Smooth muscle cell (in vitro differentiated cells): Measurements from ENCODE around the gene COMMD2. TPM values are rescaled to one million over a fixed set of nuclear protein-coding genes. Genes with fewer than 3 reads are reported as not detected.
A peak's percentile ranks its signal among the peaks of the same experiment; 100 is the strongest.

ENCODE experiments used
- DNase-seq: peaks from one replicate; lab custom pipeline; 2025; ENCODE audit not compliant: unreplicated experiment; lab: John Stamatoyannopoulos, UW
- H2AFZ ChIP-seq: fragments of 200-600 bp; sonication (generic); 2 replicates; pipeline ENCODE4 v1.6.0; 2016; ENCODE audit warnings: antibody characterized with exemption, low read depth, mild to moderate bottlenecking
- H3F3A ChIP-seq: fragments of 200-600 bp; sonication (generic); 2 replicates; pipeline ENCODE4 v1.6.0; 2017; ENCODE audit warnings: antibody characterized with exemption, low read depth
- H3K27ac ChIP-seq: fragments of 200-600 bp; sonication (generic); 2 replicates; pipeline ENCODE4 v1.5.1; 2016; ENCODE audit warnings: low read depth, mild to moderate bottlenecking
- H3K27me3 ChIP-seq: fragments of 200-600 bp; sonication (generic); 2 replicates; pipeline ENCODE4 v1.6.1; 2016; ENCODE audit warnings: low read depth, mild to moderate bottlenecking
- H3K36me3 ChIP-seq: fragments of 200-600 bp; sonication (generic); 2 replicates; pipeline ENCODE4 v1.5.1; 2016; ENCODE audit warnings: low read depth
- H3K4me1 ChIP-seq: fragments of 200-600 bp; sonication (generic); 2 replicates; pipeline ENCODE4 v1.5.1; 2016; ENCODE audit warnings: low read depth
- H3K4me2 ChIP-seq: fragments of 200-600 bp; sonication (generic); 2 replicates; pipeline ENCODE4 v1.6.0; 2016; ENCODE audit warnings: mild to moderate bottlenecking
- H3K4me3 ChIP-seq: fragments of 200-600 bp; sonication (generic); 2 replicates; pipeline ENCODE4 v1.5.1; 2016; ENCODE audit warnings: mild to moderate bottlenecking
- H3K79me2 ChIP-seq: fragments of 200-600 bp; sonication (generic); 2 replicates; pipeline ENCODE4 v1.6.0; 2016; ENCODE audit warnings: low read depth, mild to moderate bottlenecking
- H3K9ac ChIP-seq: fragments of 200-600 bp; sonication (generic); 2 replicates; pipeline ENCODE4 v1.6.0; 2016; ENCODE audit warnings: low read depth
- H3K9me3 ChIP-seq: fragments of 200-600 bp; sonication (generic); replicated peaks from 2 replicates; pipeline ENCODE4 v1.5.1; 2016; ENCODE audit warnings: low read depth
- H4K20me1 ChIP-seq: fragments of 200-600 bp; sonication (generic); 2 replicates; pipeline ENCODE4 v1.6.0; 2016; ENCODE audit warnings: low read depth
- CTCF ChIP-seq: fragments of 200-600 bp; sonication (generic); IDR thresholded peaks from 2 replicates; pipeline ENCODE4 v1.5.1; 2017; ENCODE audit warnings: borderline replicate concordance, mild to moderate bottlenecking, antibody characterized with exemption; ENCODE audit not compliant: insufficient read depth, poor library complexity, severe bottlenecking
- WGBS: methylation state at CpG from one replicate; pipeline ENCODE4 v1.1.7; 2016; ENCODE audit warnings: low lambda C conversion rate; 5-methylcytosine and 5-hydroxymethylcytosine counted together
- polyA plus RNA-seq: library from polyadenylated mRNA; unstranded; fragments of >200 nt; fragmentation: Nextera tagmentation; extraction: Ambion mirVana; gene quantifications from 2 replicates; pipeline ENCODE4 v1.2.1, GENCODE V29; 2016
- total RNA-seq: library from RNA; depleted of rRNA; stranded (reverse); fragments of >200 nt; gene quantifications from 2 replicates; pipeline ENCODE4 v1.2.3, GENCODE V29; 2014

The COMMD2 gene
- total and polyA plus RNA-seq, 2 experiments from 2014 or later: 47.5 to 56.3 TPM

- Histone ChIP-seq H3K4me3 (no peak overlapping the region), H3K9me3 (no peaks in the 10 kb centered on the region), H3K36me3 (no peaks in the 10 kb centered on the region), H3F3A (no peaks in the 10 kb centered on the region), H2AFZ (no peak overlapping the region), H3K4me2 (no peak overlapping the region), H4K20me1 (no peaks in the 10 kb centered on the region), H3K9ac (no peak overlapping the region), H3K4me1 (no peaks in the 10 kb centered on the region), H3K79me2 (no peaks in the 10 kb centered on the region), H3K27me3 (no peaks in the 10 kb centered on the region), H3K27ac (no peak overlapping the region)
- TF ChIP-seq CTCF: no peak
- 62% methylated on average over 2 of the region's 2 CpGs for WGBS
- no peak for DNase-seq
Observed at GRCh38 chr3:149772861-149773260, 20.6 kb upstream of the COMMD2 start.

DNA sequence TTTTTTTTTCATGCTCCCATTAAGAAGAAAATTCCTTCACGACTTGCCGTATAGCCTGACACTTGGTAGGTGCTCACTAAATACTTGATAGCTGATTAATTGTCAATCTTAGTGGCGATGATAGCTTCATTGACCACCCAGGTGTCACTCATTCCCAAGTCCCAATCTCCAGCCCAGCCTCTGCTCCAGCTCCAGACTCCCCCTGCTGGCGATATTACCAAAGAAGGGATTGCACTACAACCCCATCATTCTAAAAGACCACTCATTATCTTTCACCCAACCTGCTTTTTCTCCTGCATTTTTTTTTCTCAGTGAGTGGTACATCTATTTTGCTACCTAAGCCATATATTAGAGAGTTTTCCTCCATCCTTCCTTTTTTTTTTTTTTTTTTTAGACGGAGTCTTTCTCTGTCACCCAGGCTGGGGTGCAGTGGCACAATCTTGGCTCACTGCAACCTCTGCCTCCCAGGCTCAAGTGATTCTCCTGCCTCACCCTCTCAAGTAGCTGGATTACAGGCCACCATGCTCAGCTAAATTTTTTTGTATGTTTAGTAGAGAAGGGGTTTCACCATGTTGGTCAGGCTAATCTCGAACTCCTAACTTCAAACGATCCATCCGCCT, 19.5 kb upstream of the COMMD2 start:
- 51% methylated on average over 8 of the region's 8 CpGs for WGBS
- no peak for DNase-seq
- TF ChIP-seq CTCF: peak; percentile 74

GRCh38 chr3:149770246-149770645, 18.0 kb upstream of the COMMD2 start:
- H3K79me2 ChIP-seq: no peaks in the 10 kb centered on the region
- no peak overlapping the region for H3K4me3 ChIP-seq
- no peaks in the 10 kb centered on the region for H3K27me3 ChIP-seq
- H3K27ac ChIP-seq: no peak overlapping the region
- H3K4me1 ChIP-seq: no peaks in the 10 kb centered on the region
- H3K36me3 ChIP-seq: no peaks in the 10 kb centered on the region
- H3F3A ChIP-seq: no peaks in the 10 kb centered on the region
- H4K20me1 ChIP-seq: no peaks in the 10 kb centered on the region
- H3K9me3 ChIP-seq: no peaks in the 10 kb centered on the region
- no peak overlapping the region for H2AFZ ChIP-seq
- peak; percentile 9 for TF ChIP-seq CTCF
- DNase-seq: no peak
- H3K4me2 ChIP-seq: no peak overlapping the region
- WGBS: 84% methylated on average over 2 of the region's 2 CpGs
- H3K9ac ChIP-seq: no peak overlapping the region

More for the DNA sequence above, 19.5 kb upstream of the COMMD2 start:
- Histone ChIP-seq H3K27me3 (no peaks in the 10 kb centered on the region), H2AFZ (no peak overlapping the region), H3K4me3 (no peak overlapping the region), H3K79me2 (no peaks in the 10 kb centered on the region), H3K4me1 (no peaks in the 10 kb centered on the region), H4K20me1 (no peaks in the 10 kb centered on the region), H3F3A (no peaks in the 10 kb centered on the region), H3K27ac (no peak overlapping the region), H3K36me3 (no peaks in the 10 kb centered on the region), H3K9ac (no peak overlapping the region), H3K9me3 (no peaks in the 10 kb centered on the region), H3K4me2 (no peak overlapping the region)

- H3K27me3 ChIP-seq: peaks cover 5% of the 10 kb centered on the region
- WGBS: 95% methylated on average over 6 of the region's 6 CpGs
- H3K79me2 ChIP-seq: no peaks in the 10 kb centered on the region
- H3K36me3 ChIP-seq: no peaks in the 10 kb centered on the region
- no peak overlapping the region for H3K9ac ChIP-seq
- H3K4me2 ChIP-seq: no peak overlapping the region
- no peaks in the 10 kb centered on the region for H4K20me1 ChIP-seq
- H3F3A ChIP-seq: no peaks in the 10 kb centered on the region
- H3K27ac ChIP-seq: no peak overlapping the region
- no peak for DNase-seq
- no peak overlapping the region for H2AFZ ChIP-seq
- H3K4me1 ChIP-seq: no peaks in the 10 kb centered on the region
- no peaks in the 10 kb centered on the region for H3K9me3 ChIP-seq
- TF ChIP-seq CTCF: no peak
- no peak overlapping the region for H3K4me3 ChIP-seq
Observed at GRCh38 chr3:149768704-149769103, 16.4 kb upstream of the COMMD2 start.
